ENCODE results near the gene CDH23.

The CDH23 gene

DNA sequence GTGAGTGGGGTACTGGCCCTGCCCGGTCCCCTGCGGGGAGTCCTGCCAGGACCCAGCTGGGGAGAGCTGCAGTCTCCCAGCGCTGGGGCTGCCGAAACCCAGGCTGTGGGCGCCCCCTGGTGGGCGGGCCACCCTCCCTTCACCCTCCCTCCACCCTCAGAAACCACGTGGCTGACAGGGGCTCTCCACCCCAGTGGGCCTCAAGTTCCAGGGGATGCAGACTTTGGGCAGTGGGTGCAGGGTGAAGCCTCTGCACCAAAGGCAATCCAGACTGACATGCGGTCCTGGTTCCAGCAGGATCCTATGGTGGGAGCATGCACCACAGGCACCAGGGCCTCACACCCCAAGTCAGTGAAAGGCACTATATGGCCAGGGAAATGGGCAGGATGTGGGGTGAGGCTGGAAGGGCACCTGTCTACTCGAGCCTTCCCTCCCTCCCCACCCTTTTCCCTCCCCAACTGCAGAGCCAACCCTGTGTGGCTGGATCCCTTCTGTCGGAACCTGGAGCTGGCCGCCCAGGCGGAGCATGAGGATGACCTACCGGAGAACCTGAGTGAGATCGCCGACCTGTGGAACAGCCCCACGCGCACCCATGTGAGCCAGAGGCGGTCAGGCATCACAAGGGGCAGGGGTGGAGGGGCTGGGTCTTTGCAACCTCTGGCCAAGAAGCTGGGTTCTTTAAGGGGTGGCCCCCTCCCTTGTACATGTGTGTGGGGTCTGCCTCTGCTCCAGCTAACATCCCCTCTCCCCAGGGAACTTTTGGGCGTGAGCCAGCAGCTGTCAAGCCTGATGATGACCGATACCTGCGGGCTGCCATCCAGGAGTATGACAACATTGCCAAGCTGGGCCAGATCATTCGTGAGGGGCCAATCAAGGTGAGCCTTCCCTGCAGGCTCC lies 415.5 kb downstream of the CDH23 start:
- DNase-seq = no peak

DNA sequence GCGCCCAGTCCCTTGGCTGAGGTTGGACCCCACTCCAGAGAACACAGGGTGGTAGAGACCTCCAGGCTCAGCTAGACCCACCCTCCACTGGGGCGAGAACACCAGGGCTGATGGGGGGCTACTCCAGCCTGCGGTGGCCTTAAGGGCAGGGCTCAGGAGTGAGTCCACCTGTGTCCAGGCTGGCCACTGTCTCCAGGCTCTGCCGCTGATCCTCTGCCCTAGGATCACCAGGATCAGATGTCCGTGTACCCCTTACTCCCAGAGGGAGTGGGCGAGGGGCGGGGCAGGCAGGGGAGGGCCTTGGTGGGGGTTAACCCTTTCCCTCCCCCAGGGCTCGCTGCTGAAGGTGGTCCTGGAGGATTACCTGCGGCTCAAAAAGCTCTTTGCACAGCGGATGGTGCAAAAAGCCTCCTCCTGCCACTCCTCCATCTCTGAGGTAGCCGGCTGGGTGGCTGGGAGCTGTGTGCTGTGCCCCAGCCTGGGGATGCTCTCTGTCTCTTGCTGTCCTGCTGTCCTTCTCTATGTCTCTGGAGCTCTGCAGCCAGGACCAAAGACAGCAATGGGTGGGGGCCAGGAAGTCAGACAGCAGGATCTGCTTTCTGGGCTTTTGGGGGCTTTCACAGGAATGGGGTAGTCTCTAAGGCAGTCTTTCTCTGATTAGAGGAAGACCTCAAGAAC lies 416.3 kb downstream of the CDH23 start:
- no peak for DNase-seq

DNA sequence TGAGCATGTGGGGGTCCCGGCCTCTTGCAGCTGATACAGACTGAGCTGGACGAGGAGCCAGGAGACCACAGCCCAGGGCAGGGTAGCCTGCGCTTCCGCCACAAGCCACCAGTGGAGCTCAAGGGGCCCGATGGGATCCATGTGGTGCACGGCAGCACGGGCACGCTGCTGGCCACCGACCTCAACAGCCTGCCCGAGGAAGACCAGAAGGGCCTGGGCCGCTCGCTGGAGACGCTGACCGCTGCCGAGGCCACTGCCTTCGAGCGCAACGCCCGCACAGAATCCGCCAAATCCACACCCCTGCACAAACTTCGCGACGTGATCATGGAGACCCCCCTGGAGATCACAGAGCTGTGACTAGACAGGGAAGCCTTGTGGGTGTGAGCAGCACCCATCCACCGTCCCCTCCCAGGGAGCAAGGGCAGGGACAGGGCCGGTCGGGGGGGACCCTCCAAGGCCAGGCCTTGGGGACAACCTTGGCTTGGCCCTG lies 418.2 kb downstream of the CDH23 start:
- DNase-seq = no peak

DNA sequence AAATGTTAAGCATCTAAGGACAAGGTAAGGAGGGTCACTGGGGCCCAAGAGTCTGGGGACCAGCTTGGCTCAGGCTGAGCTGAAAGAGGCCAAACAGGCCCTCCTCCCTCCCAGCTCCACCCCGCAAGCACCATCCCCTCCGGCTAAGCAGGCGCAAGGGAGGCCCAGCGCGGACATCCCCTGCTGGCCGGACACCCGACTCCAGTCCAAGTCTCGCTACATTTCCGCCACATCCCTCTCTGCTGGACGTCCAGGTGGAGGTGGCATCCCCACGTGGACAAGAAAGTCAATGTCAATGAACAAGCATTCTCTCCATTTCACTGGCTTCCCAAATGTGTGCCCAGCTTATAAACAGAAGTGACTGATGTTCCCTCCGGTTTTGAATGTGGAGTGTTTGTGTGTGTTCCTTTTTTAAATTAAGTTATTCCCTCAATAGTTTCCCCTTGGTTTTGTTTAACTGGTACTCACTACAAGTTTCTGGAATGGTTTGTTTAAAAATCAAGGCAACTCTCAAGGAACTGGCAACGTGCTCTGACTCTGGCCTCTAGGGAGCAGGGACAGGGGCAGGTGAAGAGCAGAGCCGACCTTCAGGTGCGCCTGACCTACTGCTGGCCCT lies 418.9 kb downstream of the CDH23 start:
- no peak for DNase-seq

DNA sequence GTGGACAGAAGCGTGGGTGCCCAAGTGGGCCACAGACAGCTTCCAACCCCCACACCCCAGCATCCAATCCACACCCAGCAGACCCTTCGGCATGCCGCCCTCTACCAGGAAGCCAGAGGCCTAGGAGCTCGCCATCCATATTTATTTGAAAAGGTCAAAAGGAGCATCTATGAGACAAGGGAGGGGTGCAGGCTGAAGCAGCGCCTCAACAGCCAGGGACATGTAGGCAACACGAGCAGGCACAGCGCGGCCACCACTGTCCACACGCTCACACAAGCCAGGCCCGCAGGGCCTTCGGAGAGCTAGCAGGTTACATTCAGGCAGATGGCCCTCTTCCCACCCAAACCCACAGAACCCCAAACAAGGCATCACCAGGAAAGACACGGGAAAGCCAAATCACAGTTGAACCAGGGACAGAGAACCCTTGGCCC lies 419.7 kb downstream of the CDH23 start:
- no peak for DNase-seq

DNA sequence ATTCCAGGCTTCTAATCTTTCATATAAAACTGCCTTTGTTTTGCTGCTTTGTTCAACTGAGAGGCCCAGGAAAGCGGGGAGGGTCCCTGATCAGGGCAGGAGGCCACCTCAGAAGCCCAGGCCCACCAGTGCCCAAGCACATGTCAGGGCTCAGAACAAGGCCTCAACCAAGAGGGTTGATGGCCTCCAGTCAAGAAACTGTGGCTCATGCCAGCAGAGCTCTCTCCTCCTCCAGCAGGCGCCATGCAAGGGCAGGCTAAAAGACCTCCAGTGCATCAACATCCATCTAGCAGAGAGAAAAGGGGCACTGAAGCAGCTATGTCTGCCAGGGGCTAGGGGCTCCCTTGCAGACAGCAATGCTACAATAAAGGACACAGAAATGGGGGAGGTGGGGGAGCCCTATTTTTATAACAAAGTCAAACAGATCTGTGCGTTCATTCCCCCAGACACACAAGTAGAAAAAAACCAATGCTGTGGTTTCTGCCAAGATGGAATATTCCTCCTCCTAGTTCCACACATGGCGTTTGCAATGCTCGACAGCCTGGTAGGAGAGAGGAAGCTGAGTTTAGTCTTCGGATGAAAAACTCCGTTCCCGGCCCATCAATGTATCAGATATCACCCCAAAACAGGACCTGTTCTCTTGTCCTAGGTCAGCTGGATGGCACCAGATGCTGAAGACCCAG lies 420.4 kb downstream of the CDH23 start:
- no peak for DNase-seq

DNA sequence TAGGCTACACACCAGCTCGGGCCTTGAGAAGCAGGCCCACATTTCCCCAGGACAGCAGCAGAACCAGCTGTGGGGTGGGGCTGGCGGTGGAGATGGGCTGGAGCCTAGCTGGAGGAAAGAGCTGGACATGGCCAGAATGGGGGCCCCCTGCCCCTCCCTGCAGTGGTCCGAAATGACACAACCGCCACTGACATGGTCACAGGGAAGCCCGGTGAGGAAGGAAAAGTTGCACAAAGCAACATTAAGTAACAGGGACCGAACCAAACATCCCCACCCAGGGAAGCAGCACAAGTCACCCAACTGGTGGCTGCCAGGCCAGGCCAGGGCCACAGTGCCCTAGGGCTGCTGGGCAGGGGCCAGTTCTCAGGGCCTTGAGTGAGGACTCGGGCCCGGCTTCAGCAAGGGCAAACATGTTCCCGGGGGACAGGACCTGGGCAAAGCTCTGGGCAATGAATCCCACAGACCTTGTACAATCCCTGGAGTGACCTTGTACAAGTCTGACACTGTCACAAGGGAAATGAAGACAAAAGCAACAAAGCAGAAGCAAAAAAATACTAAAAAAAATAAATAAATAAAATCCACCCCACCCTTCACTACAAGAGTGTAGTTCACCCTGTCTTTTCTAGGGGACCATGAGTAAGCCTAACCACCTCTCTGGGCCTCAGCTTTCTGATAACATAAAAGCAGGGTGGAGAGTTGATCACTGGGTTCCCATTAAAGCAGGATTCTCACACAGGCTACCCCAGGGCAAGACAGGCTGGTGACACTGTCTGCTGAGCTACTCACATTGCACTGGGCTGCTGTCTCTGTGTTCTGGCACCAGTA lies 421.3 kb downstream of the CDH23 start:
- DNase-seq = no peak

DNA sequence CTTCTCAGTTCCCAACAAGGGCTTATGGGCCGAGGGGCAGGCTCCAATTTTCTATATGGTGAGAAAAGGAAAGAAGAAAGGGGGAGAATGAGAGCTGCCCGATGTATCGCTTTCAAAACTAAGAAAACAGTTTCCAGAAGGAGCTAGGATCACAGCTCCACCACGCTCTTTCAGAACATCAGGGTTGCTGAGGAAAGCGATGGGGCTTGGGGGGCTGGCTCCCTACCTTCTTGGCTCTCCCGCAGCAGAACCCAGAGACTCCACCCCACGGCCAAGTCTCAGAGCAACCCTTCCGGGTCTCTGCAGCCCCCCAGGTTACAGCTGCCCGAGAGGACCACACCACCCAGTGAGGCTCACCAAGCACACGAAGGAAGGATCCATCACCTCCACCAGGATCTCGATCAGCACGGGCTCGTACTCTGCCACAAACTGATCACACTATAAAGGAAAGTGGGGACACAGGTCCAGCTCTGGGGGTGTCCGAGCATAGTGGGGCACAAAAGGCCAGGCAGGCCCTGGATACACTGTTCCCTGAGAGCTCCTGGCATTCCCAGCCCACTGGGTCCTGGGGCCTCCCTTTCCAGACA lies 422.0 kb downstream of the CDH23 start:
- no peak for DNase-seq

DNA sequence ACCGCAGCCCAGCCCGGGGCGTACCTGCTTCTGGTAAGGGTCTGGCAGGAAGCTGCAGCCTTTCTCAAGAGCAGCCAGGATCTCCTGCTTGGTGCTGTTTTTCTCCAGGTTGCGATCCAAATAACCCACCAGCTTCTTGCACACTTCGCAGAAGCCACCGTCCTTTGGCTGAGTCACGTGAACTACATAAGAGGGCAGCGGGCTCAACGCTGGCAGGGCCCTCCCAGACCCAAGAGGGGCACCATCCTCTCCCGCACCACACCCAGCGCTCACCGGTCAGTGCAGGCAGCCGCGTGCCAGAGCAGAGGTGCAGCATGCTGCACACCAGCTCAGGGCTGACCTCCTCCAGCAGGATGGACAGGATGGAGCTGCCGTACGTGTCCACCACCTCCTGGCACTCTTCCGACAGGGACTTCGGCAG lies 422.7 kb downstream of the CDH23 start:
- no peak for DNase-seq

DNA sequence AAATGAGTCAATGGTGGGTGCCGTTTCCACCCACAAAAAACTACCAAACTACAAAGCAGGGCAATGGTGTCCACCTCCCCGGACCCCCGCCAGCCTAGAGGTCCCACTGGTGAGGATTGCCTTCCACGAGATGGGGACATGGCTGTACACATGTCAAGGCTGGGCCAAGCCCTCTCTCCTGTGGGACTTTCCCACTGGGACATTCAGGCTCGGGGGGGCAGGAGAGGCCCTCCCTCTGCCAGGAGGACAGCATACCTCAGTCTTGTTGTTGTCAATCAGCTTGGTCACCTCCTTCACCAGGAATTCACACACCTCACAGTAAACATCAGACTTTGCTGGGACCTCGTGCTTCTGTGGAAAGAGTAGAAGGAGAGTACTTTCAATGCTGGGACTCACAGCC lies 423.3 kb downstream of the CDH23 start:
- DNase-seq = no peak

DNA sequence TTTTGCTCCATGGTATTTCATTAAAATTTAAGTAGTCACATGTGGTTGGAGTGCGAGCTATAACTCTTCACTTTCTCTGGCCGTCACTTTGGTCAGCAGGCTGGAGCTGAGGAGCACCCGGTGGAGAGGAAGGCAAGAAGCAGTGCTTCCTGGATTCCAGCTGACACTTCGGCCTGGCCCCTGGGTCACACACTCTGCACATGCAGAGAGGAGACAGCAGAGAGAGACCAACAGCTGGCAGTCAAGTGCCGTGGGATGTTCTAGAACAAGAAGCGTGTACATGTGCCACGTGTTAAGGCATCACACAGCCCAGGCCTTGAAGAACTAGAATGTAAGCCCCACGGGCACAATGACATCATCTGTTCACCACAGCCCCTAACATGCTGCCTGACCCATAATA lies 424.2 kb downstream of the CDH23 start:
- no peak for DNase-seq

DNA sequence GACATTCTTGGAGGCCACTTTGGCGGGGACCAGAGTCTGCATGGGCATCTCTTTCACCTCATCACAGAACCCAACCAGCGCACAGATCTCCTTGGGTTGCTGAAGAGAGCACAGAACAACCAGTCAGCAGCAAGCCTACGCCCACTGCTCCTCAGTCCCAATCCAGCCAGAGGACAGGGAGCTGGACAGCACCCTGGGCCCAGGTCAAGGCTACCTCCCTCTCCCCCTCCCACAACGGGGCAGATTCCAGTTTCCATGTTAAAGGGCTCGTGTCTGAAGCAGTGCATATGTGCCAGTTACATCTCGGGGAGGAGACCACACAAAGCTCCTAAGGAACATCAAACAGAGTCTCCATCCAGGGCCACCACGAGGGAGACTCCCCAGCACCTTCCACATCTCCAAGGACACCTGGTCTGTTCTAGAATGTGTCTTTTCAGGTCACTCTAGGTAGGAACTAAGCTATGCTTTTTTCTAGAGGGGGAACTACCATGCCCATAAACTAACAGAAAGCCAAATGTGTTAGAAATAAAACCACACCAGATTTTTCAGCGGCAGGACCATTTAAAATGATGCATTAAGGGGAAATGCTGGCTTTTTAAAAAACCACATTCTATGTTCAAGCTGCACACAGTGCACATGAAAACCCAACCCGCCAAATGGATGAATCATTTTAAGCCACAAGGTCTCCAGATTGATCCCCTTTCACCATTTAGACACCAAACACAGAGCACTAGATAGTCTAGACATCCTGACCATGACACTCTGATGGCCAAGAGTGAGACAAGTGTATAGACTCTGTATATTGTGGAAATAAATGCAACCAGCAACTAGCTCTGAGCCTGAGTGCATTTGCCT lies 425.4 kb downstream of the CDH23 start:
- no peak for DNase-seq

DNA sequence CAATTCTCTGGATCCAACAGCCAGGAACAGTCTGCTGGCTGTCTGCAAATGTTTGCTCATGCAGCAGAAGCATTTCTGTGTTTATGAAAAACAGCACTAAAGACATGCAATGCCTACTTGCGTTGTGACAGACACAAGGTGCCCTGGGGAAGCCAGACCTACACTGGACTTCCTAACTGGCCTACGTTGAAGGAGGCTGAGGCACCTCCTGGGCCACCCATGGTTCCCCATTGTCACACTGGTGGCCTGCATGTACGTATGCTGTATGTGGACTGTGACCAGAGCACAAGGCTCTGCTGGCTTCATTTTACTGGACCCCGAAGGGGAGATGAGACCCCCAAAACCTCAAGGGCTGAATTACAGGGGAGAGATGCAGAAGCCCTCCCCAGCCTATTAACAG lies 426.6 kb downstream of the CDH23 start:
- DNase-seq = no peak

DNA sequence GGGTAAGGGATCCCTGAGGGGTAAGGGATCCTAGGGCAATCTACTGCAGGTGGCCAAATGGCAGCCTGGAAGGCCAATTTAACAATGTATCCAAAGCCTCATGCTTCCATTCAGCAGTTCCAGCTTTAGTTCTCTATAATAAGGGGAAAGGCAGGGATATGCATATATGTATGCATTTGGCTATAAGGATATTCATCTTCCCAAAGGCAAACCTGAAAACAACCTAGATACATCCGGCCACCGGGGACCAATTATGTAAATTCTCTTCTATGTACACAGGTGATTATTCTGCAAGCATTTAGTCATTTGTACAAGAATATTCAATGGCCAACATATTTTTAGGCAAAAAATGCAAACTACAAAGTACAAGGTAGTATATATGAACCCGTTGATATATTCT lies 427.6 kb downstream of the CDH23 start:
- DNase-seq = no peak

DNA sequence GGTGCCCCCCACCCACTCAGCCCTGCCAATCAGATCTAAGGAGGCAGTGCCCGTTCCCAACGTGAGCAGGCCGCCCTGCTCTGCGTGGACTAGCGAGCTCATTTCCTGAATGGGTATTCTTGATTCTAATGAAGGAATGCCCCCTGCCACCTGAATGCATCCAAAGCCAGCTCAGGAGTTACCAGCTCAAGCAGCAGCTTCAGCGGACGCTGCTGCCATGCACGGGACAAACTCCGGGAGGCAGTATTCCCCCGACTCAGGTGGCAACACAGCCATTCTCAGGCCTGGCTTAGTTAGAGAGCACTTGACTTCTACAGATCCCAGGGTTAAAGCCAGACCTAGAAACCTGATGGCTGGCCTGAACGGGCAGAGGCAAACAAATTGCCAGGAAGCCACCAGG lies 428.5 kb downstream of the CDH23 start:
- DNase-seq = no peak

DNA sequence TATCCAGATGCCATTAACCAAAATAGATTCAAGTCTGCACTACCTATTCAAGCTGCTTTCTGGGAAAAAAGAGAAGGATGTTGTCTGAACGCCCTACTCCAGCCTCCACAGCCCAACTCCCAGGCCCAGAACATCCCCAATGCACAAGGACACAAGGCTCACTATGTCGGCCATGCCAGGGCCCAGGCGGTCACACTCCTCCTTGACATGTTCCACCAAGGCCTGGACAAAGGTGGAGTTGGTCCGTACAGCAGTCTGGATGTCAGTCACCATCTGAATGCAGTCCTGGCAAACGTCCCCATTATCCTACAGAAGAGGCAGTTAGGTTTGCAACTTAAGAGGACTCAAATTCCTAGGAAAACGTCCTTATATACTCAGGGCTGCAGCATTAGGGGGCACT lies 431.1 kb downstream of the CDH23 start:
- no peak for DNase-seq

DNA sequence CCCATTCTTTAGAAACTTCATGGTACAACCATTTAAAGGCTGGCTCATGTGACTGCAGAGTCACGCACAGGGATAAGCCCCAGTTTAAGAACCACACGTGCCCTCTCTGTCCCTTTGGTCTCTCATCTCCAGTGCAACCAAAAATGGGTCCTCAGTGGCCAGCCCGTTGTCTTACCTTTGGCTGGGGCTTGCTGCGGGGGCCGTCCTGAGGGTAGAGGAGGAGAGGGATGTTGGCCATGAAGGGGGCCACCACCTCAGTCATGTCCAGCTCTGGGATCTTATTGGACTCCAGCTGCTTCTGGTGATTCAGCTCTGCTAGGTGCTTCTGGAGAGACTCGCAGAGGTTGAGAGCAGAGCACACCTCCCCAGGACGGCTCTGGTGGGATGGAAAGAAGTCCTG lies 432.0 kb downstream of the CDH23 start:
- DNase-seq = no peak

DNA sequence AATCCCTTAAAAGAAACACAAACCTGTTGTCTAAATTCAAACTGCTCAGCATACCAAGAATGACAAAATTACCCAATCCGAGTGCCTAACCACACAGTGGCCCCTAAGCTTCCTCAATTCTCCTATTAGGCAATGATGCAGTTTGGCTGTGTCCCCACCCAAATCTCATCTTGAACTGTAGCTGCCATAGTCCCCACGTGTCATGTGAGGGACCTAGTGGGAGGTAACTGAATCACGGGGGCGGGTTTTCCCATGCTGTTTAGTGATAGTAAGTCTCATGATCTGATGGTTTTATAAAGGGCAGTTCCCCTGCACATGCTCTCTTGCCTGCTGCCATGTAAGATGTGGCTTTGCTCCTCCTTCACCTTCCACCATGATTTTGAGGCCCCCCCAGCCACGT lies 432.5 kb downstream of the CDH23 start:
- no peak for DNase-seq

DNA sequence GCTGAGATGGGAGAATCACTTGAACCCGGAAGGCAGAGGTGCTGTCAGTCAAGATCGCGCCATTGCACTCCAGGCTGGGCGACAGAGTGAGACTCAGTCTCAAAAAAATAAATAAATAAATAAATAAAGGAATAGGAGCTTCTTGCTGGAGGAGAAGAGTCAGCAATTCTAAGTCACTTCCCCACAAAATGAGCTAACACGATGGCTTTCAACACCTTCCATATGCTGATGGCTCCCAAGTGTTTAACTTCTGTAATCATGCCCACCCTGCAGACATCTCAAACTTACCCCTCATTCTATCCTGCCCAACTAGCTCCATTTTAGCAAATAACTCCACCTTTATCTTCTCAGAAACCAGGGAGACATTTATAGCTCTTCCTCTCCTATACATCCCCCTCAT lies 433.2 kb downstream of the CDH23 start:
- no peak for DNase-seq

DNA sequence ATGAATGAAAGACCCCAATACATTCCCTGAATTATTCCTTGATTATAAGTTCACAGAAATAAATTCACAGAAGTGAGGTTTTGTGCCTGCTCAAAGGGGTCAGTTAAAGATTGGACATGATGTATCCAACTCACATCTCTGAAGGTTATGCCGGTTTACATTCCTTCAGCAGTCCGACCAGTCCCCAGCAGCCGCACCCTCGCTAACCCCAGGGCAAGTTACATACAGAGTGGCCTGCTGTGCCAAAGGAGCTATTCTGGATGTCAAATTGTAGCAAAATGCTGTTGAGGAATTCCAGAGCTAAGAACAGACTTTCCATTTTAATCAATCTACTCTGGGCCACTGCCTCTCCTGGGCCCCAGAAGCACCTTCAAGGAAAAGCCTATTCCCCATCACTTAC lies 434.0 kb downstream of the CDH23 start:
- no peak for DNase-seq

Measured in NCI-H2227 treated with DMSO at 0.1 percent for 48 hours (cell line).